Esophagus muscularis mucosa (tissue), 3 donors: ENCODE data around the gene CSF1.

ENCODE experiments used
- CTCF ChIP-seq, 3 experiments: fragments of 200-600 bp in 2 of 3; fragments of 450-650 bp in 1 of 3; sonication (generic) in 2 of 3; IDR thresholded peaks; one replicate each; pipeline ENCODE4 v1.5.1; 2017 to 2019; ENCODE audit warnings: antibody characterized with exemption in 3 of 3, mild to moderate bottlenecking in 2 of 3, moderate library complexity in 1 of 3
- POLR2A ChIP-seq: fragments of 450-650 bp; IDR thresholded peaks from one replicate; pipeline ENCODE4 v1.6.1; 2017; ENCODE audit warnings: antibody characterized with exemption, moderate library complexity, mild to moderate bottlenecking, low read depth
- POLR2AphosphoS5 ChIP-seq, 2 donors: sonication (generic); formaldehyde crosslinking; IDR thresholded peaks; one replicate each; pipeline ENCODE4 v1.6.1; 2017; ENCODE audit warnings: antibody characterized with exemption in 2 of 2

DNA sequence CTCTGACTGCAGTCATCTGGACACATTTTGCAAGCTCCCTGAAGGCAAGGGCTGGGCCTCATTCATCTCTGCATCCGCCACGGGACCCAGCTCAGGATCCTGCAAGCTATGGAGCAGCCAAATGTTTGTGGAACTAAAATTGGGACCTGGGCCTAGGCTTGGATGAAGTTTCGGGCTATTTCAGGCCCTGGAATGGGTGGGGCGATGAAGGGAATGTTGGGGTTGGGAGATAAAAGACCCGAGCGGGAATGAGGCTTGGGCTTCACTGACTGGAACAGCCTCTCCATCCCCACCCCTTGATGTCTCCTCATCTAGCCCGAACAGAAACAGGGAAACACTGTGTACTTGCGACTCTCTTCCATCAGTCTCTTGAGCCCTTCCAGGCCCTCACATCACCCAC is 66.6 kb downstream of the CSF1 start:
- TF ChIP-seq CTCF (IDR thresholded peaks at IDR 0.05) (no peak), POLR2AphosphoS5 (IDR thresholded peaks at IDR 0.05) (no peak), POLR2A (no peak)
